SK-N-SH treated with all-trans-retinoic acid at 6 μM for 48 hours (cell line): Measurements from ENCODE around the gene AIMP1.

Experiments
- ARNTL ChIP-seq: fragments of 450-650 bp; formaldehyde crosslinking; IDR thresholded peaks from 2 replicates; pipeline ENCODE4 v1.5.0; 2020; ENCODE audit warnings: low read depth, mild to moderate bottlenecking, moderate library complexity, borderline replicate concordance
- CSDC2 ChIP-seq: fragments of 250-450 bp; sonication (Bioruptor Pico); IDR thresholded peaks from 2 replicates; pipeline ENCODE4 v1.5.0; 2020; ENCODE audit warnings: mild to moderate bottlenecking, moderate library complexity
- ESRRG ChIP-seq: fragments of 250-450 bp; sonication (Bioruptor Pico); IDR thresholded peaks from 2 replicates; pipeline ENCODE4 v1.6.1; 2021; ENCODE audit warnings: mild to moderate bottlenecking
- ISL1 ChIP-seq: fragments of 250-450 bp; sonication (Bioruptor Pico); IDR thresholded peaks from 2 replicates; pipeline ENCODE4 v2.1.2; 2022; ENCODE audit warnings: mild to moderate bottlenecking, moderate library complexity
- PPARA ChIP-seq: fragments of 250-450 bp; sonication (Bioruptor Pico); IDR thresholded peaks from 2 replicates; pipeline ENCODE4 v1.5.0; 2020; ENCODE audit warnings: mild to moderate bottlenecking, borderline replicate concordance
- ZFP3 ChIP-seq: fragments of 250-450 bp; sonication (Bioruptor Pico); IDR thresholded peaks from 2 replicates; pipeline ENCODE4 v1.5.0; 2020; ENCODE audit warnings: mild to moderate bottlenecking, moderate library complexity
- ZFP30 ChIP-seq: fragments of 450-650 bp; formaldehyde crosslinking; IDR thresholded peaks from 2 replicates; pipeline ENCODE4 v1.5.0; 2022; ENCODE audit warnings: mild to moderate bottlenecking, moderate library complexity
- ZNF565 ChIP-seq: fragments of 450-650 bp; formaldehyde crosslinking; conservative IDR thresholded peaks from 2 replicates; pipeline ENCODE4 v1.5.0; 2020; ENCODE audit warnings: low read depth, mild to moderate bottlenecking, moderate library complexity
- ZNF8 ChIP-seq: fragments of 450-650 bp; formaldehyde crosslinking; IDR thresholded peaks from 2 replicates; pipeline ENCODE4 v1.5.0; 2020; ENCODE audit warnings: mild to moderate bottlenecking, moderate library complexity
- TF ChIP-seq, protein P1 (sequence below): fragments of 250-450 bp; sonication (Bioruptor Pico); IDR thresholded peaks from 2 replicates; pipeline ENCODE4 v1.8.0; 2020; ENCODE audit warnings: mild to moderate bottlenecking, moderate library complexity, borderline replicate concordance
- TF ChIP-seq, protein P2 (sequence below): fragments of 250-450 bp; sonication (Bioruptor Pico); IDR thresholded peaks from 2 replicates; pipeline ENCODE4 v1.8.0; 2021; ENCODE audit warnings: low read depth, mild to moderate bottlenecking, moderate library complexity, borderline replicate concordance

DNA sequence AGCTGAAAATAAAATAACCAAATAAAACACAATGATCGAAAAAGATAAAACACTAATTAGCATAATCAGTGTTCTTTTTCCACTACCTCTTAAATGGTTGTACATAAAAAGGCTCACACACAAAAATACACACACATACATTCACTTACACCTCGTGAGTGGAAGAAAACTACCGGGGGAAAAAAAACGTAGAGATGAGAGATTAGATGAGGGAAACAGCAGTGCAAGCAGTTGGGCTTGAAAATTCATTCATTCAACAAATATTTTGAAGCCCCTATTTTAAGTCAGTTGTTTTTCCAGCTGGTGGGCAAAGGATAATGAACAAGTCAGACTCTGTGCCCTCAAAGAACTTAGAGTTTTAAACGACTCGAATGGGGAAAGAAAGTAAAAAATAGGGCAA lies 1.4 kb upstream of the AIMP1 start:
- TF ChIP-seq, protein P1, sequence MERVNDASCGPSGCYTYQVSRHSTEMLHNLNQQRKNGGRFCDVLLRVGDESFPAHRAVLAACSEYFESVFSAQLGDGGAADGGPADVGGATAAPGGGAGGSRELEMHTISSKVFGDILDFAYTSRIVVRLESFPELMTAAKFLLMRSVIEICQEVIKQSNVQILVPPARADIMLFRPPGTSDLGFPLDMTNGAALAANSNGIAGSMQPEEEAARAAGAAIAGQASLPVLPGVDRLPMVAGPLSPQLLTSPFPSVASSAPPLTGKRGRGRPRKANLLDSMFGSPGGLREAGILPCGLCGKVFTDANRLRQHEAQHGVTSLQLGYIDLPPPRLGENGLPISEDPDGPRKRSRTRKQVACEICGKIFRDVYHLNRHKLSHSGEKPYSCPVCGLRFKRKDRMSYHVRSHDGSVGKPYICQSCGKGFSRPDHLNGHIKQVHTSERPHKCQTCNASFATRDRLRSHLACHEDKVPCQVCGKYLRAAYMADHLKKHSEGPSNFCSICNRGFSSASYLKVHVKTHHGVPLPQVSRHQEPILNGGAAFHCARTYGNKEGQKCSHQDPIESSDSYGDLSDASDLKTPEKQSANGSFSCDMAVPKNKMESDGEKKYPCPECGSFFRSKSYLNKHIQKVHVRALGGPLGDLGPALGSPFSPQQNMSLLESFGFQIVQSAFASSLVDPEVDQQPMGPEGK (CRISPR knock-in tag), result no peak
- TF ChIP-seq CSDC2 (CRISPR knock-in tag) (no peak), ARNTL (CRISPR knock-in tag) (no peak), ZNF8 (CRISPR knock-in tag) (no peak), ZFP3 (CRISPR knock-in tag) (no peak), ZFP30 (CRISPR knock-in tag) (no peak), PPARA (CRISPR knock-in tag) (no peak), ISL1 (CRISPR knock-in tag) (no peak), ESRRG (CRISPR knock-in tag) (no peak), ZNF565 (no peak)
- TF ChIP-seq, protein P2, sequence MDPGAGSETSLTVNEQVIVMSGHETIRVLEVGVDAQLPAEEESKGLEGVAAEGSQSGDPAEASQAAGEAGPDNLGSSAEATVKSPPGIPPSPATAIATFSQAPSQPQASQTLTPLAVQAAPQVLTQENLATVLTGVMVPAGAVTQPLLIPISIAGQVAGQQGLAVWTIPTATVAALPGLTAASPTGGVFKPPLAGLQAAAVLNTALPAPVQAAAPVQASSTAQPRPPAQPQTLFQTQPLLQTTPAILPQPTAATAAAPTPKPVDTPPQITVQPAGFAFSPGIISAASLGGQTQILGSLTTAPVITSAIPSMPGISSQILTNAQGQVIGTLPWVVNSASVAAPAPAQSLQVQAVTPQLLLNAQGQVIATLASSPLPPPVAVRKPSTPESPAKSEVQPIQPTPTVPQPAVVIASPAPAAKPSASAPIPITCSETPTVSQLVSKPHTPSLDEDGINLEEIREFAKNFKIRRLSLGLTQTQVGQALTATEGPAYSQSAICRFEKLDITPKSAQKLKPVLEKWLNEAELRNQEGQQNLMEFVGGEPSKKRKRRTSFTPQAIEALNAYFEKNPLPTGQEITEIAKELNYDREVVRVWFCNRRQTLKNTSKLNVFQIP, result no peak
